Liver (tissue), 9 donors: ENCODE measurements around the gene AKAP11. TPM values are rescaled to one million over a fixed set of nuclear protein-coding genes. Genes with fewer than 3 reads are reported as not detected.

Experiments
- DNase-seq: peaks from one replicate; pipeline ENCODE4 v3.0.0-alpha.2; 2017; ENCODE audit warnings: low spot score
- H3K27ac ChIP-seq, 2 donors: one replicate each; pipeline ENCODE4 v1.7.0; 2013; ENCODE audit warnings: inconsistent platforms in 2 of 2, low read length in 2 of 2, control low read depth in 1 of 2, low read depth in 1 of 2, mild to moderate bottlenecking in 1 of 2
- H3K27me3 ChIP-seq, 4 donors: one replicate each; pipeline versions ENCODE4 v1.6.1 to v1.7.0; 2013; ENCODE audit warnings: low read length in 3 of 4, inconsistent platforms in 1 of 4, mild to moderate bottlenecking in 1 of 4, moderate library complexity in 1 of 4; ENCODE audit not compliant: control insufficient read depth in 4 of 4, insufficient read depth in 4 of 4
- H3K36me3 ChIP-seq, 4 donors: one replicate each; pipeline versions ENCODE4 v1.6.1 to v1.7.0; 2013; ENCODE audit warnings: low read length in 3 of 4, mild to moderate bottlenecking in 3 of 4, low read depth in 1 of 4, moderate library complexity in 1 of 4; ENCODE audit not compliant: control insufficient read depth in 4 of 4, insufficient read depth in 3 of 4
- H3K4me1 ChIP-seq, 4 donors: one replicate each; pipeline versions ENCODE4 v1.6.1 to v1.7.0; 2013; ENCODE audit warnings: low read length in 3 of 4, mild to moderate bottlenecking in 3 of 4, moderate library complexity in 1 of 4; ENCODE audit not compliant: control insufficient read depth in 4 of 4, insufficient read depth in 4 of 4
- H3K4me3 ChIP-seq, 3 donors: one replicate each; pipeline versions ENCODE4 v1.6.1 to v1.7.0; 2013; ENCODE audit warnings: low read length in 3 of 3, control low read depth in 1 of 3, low read depth in 1 of 3, mild to moderate bottlenecking in 1 of 3
- H3K9ac ChIP-seq, 2 donors: one replicate each; pipeline ENCODE4 v1.7.0; 2013; ENCODE audit warnings: low read length in 2 of 2, mild to moderate bottlenecking in 2 of 2, moderate library complexity in 2 of 2, control low read depth in 1 of 2, low read depth in 1 of 2
- H3K9me3 ChIP-seq, 4 donors: one replicate each; pipeline versions ENCODE4 v1.6.1 to v1.7.0; 2013; ENCODE audit warnings: low read length in 3 of 4; ENCODE audit not compliant: control insufficient read depth in 4 of 4
- FOXA1 ChIP-seq: IDR thresholded peaks from 2 replicates; pipeline ENCODE4 v1.6.1; 2016; ENCODE audit warnings: antibody characterized with exemption
- HNF4A ChIP-seq, 2 donors: conservative IDR thresholded peaks; 2 replicates each; pipeline ENCODE4 v1.6.1; 2016; ENCODE audit warnings: antibody characterized with exemption in 2 of 2, mild to moderate bottlenecking in 2 of 2
- JUND ChIP-seq, 2 donors: IDR thresholded peaks; 2 replicates each; pipeline ENCODE4 v1.6.1; 2016; ENCODE audit warnings: antibody characterized with exemption in 2 of 2
- RAD21 ChIP-seq, 2 donors: IDR thresholded peaks; 2 replicates each; pipeline ENCODE4 v1.6.1; 2016; ENCODE audit warnings: antibody characterized with exemption in 2 of 2, mild to moderate bottlenecking in 2 of 2
- SP1 ChIP-seq: IDR thresholded peaks from 2 replicates; pipeline ENCODE4 v1.6.1; 2018; ENCODE audit warnings: antibody characterized with exemption, mild to moderate bottlenecking
- TAF1 ChIP-seq: conservative IDR thresholded peaks from 2 replicates; pipeline ENCODE4 v1.6.1; 2016; ENCODE audit warnings: antibody characterized with exemption, mild to moderate bottlenecking
- YY1 ChIP-seq: IDR thresholded peaks from 2 replicates; pipeline ENCODE4 v1.6.1; 2016; ENCODE audit warnings: antibody characterized with exemption, mild to moderate bottlenecking
- WGBS: extraction: QIAGEN DNeasy Blood & Tissue Kit; methylation state at CpG from one replicate; pipeline ENCODE4 v1.1.7; 2013; 5-methylcytosine and 5-hydroxymethylcytosine counted together
- polyA plus RNA-seq, 2 donors: library from polyadenylated mRNA; stranded (reverse) in 1 of 2; unstranded in 1 of 2; fragments of 200-250 nt in 1 of 2; fragments of >200 nt in 1 of 2; fragmentation: Nextera tagmentation in 1 of 2; extraction: Ambion mirVana in 1 of 2; gene quantifications; one replicate each; pipeline versions ENCODE4 v1.2.1 to v1.2.3, GENCODE V29; 2013 to 2015
- total RNA-seq, 2 donors: library from RNA; depleted of rRNA; stranded (reverse); fragments of >200 nt; gene quantifications; one replicate each; pipeline ENCODE4 v1.2.3, GENCODE V29; 2014
- TF ChIP-seq, protein P1 (sequence below): IDR thresholded peaks from 2 replicates; pipeline ENCODE4 v1.6.1; 2016; ENCODE audit warnings: antibody characterized with exemption
- TF ChIP-seq, protein P2 (sequence below): IDR thresholded peaks from 2 replicates; pipeline ENCODE4 v1.6.1; 2016; ENCODE audit warnings: antibody characterized with exemption
- TF ChIP-seq, protein P3 (sequence below): IDR thresholded peaks from 2 replicates; pipeline ENCODE4 v1.6.1; 2016; ENCODE audit warnings: antibody characterized with exemption, mild to moderate bottlenecking
- donor health status: healthy.
- donor health status: healthy.
- donor health status: healthy.
- donor health status: healthy.
- donor health status: healthy.

The AKAP11 gene
- total and polyA plus RNA-seq, 4 donors, result 2.5 to 12.0 (median 7.3) TPM

DNA sequence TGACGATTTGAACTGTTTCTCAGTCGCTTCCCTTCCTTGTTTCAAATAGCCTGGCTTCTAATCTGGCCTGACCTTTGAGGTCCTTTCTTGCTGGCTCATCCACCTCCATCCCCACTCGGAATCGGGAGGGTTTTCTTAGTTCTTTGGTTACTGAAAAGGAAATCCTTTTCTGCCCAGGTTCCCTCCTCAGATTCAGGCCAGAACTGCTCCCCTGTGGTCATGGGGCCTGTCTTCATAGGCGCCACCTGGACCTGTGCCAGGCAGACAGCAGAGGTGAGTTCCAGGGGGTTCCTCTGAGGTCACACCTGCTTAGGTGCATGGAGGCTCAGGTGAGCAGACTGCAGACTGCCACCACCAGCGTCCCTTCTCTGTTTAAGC, 62.4 kb downstream of the AKAP11 start:
- no peaks in the 10 kb centered on the region for H3K9me3 ChIP-seq
- no peaks in the 10 kb centered on the region for H3K4me1 ChIP-seq
- no peak overlapping the region for H3K4me3 ChIP-seq
- WGBS, result 58% methylated on average over 6 of the region's 6 CpGs
- no peak overlapping the region for H3K27ac ChIP-seq
- no peak for DNase-seq
- TF ChIP-seq, protein P1, sequence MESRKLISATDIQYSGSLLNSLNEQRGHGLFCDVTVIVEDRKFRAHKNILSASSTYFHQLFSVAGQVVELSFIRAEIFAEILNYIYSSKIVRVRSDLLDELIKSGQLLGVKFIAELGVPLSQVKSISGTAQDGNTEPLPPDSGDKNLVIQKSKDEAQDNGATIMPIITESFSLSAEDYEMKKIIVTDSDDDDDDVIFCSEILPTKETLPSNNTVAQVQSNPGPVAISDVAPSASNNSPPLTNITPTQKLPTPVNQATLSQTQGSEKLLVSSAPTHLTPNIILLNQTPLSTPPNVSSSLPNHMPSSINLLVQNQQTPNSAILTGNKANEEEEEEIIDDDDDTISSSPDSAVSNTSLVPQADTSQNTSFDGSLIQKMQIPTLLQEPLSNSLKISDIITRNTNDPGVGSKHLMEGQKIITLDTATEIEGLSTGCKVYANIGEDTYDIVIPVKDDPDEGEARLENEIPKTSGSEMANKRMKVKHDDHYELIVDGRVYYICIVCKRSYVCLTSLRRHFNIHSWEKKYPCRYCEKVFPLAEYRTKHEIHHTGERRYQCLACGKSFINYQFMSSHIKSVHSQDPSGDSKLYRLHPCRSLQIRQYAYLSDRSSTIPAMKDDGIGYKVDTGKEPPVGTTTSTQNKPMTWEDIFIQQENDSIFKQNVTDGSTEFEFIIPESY, result no peak
- H3K27me3 ChIP-seq, result no peaks in the 10 kb centered on the region
- no peaks in the 10 kb centered on the region for H3K36me3 ChIP-seq
- H3K9ac ChIP-seq, result no peak overlapping the region

DNA sequence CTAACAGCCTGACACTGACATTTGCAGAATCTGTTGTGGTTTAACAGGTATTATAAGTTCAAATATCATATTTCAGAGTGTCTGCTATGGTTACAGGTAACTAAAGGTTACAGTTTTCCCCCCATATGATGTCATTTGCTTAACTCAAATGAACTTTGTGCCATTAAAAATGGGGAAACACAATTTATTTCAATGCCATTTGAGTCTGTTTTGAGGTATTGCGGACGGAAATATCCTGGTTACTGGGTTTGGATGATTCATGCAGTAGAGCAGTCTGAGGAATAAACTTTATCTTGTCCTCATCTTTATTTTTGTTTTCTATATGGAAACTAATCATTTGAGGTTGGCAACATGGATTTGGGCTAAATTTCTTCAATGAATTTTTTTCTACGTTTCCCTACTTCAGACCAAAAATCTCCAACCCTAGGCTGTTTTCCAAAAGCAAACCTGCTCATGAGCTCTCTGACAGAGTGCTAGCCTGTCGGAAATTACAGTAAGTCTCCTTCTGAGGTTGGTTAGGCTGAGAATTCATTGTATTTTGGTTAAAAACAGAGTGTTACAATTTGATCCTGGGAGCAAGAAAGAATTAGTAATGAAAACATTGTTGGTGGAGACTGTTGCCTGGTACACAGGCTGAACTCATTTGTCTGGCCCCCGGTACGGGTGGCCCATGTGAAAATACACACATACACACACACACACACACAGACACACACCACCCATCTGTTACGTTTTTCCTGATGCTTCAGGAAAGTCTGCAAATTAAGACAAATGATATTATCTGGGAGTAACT, 66.1 kb downstream of the AKAP11 start:
- Histone ChIP-seq H3K4me3 (no peak overlapping the region), H3K9me3 (no peaks in the 10 kb centered on the region), H3K4me1 (no peaks in the 10 kb centered on the region), H3K9ac (no peak overlapping the region), H3K27ac (no peak overlapping the region), H3K36me3 (no peaks in the 10 kb centered on the region), H3K27me3 (no peaks in the 10 kb centered on the region)
- TF ChIP-seq FOXA1 (no peak), JUND (IDR thresholded peaks at IDR 0.05) (no peak), SP1 (no peak), RAD21 (IDR thresholded peaks at IDR 0.05) (no peak), HNF4A (conservative IDR thresholded peaks at IDR 0.05) (no peak), YY1 (no peak), TAF1 (no peak)
- TF ChIP-seq, protein P1, result no peak
- TF ChIP-seq, protein P2, sequence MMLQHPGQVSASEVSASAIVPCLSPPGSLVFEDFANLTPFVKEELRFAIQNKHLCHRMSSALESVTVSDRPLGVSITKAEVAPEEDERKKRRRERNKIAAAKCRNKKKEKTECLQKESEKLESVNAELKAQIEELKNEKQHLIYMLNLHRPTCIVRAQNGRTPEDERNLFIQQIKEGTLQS, result no peak
- TF ChIP-seq, protein P3, sequence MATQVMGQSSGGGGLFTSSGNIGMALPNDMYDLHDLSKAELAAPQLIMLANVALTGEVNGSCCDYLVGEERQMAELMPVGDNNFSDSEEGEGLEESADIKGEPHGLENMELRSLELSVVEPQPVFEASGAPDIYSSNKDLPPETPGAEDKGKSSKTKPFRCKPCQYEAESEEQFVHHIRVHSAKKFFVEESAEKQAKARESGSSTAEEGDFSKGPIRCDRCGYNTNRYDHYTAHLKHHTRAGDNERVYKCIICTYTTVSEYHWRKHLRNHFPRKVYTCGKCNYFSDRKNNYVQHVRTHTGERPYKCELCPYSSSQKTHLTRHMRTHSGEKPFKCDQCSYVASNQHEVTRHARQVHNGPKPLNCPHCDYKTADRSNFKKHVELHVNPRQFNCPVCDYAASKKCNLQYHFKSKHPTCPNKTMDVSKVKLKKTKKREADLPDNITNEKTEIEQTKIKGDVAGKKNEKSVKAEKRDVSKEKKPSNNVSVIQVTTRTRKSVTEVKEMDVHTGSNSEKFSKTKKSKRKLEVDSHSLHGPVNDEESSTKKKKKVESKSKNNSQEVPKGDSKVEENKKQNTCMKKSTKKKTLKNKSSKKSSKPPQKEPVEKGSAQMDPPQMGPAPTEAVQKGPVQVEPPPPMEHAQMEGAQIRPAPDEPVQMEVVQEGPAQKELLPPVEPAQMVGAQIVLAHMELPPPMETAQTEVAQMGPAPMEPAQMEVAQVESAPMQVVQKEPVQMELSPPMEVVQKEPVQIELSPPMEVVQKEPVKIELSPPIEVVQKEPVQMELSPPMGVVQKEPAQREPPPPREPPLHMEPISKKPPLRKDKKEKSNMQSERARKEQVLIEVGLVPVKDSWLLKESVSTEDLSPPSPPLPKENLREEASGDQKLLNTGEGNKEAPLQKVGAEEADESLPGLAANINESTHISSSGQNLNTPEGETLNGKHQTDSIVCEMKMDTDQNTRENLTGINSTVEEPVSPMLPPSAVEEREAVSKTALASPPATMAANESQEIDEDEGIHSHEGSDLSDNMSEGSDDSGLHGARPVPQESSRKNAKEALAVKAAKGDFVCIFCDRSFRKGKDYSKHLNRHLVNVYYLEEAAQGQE, result no peak
- no peak for DNase-seq
- WGBS, result 94% methylated on average over 7 of the region's 7 CpGs
